ENCODE data around the gene KCNAB1. TPM values are rescaled to one million over a fixed set of nuclear protein-coding genes. Genes with fewer than 3 reads are reported as not detected.

Gene KCNAB1
- total RNA-seq, 1 experiment from 2014 or later: not detected

- BruUV-seq (replicated peaks): no TSS peak
- Histone ChIP-seq H3K4me2 (ENCODE audit: low read length) (no peak overlapping the region), H4K20me1 (ENCODE audit: low read length) (no peaks in the 10 kb centered on the region), H3F3A (ENCODE audit: low read length, unreplicated experiment) (no peaks in the 10 kb centered on the region), H3K4me3 (ENCODE audit: low read length) (no peak overlapping the region), H3K79me2 (ENCODE audit: low read length) (no peaks in the 10 kb centered on the region), H3K9ac (ENCODE audit: low read length) (no peak overlapping the region), H3K9me3 (ENCODE audit: low read length) (no peaks in the 10 kb centered on the region), H3K9me2 (replicated peaks; ENCODE audit: low read length) (no peaks in the 10 kb centered on the region), H3K27ac (ENCODE audit: low read length) (no peak overlapping the region), H3K4me1 (ENCODE audit: insufficient read depth, low read length) (no peaks in the 10 kb centered on the region), H3K36me3 (ENCODE audit: low read depth, low read length) (no peaks in the 10 kb centered on the region), H3K27me3 (ENCODE audit: low read length) (peaks cover 46% of the 10 kb centered on the region), H2AFZ (ENCODE audit: low read length) (no peak overlapping the region)
- ATAC-seq (no peak), DNase-seq (no peak)
- POLR2A ChIA-PET (ENCODE audit: unreplicated experiment): no interaction called here
- TF ChIP-seq EZH2phosphoT487 (IDR thresholded peaks at IDR 0.05; ENCODE audit: borderline replicate concordance, low read length) (no peak), EZH2 (IDR thresholded peaks at IDR 0.05; ENCODE audit: low read length, unreplicated experiment) (no peak)
- CTCF ChIA-PET: no interaction called here
- intact Hi-C loops (cut with micrococcal nuclease): no loop called here
Observed at GRCh38 chr3:156332304-156332703, 211.9 kb downstream of the KCNAB1 start.

GRCh38 chr3:156334841-156335545 lies 214.6 kb downstream of the KCNAB1 start:
- peak; percentile 30 for DNase-seq
- peak; percentile 40; the same call in 1 of the 2 replicates for ATAC-seq

GRCh38 chr3:156339491-156339890 lies 219.1 kb downstream of the KCNAB1 start:
- Histone ChIP-seq H2AFZ (ENCODE audit: low read length) (no peak overlapping the region), H3K79me2 (ENCODE audit: low read length) (no peaks in the 10 kb centered on the region), H4K20me1 (ENCODE audit: low read length) (no peaks in the 10 kb centered on the region), H3K9ac (ENCODE audit: low read length) (no peak overlapping the region), H3K4me2 (ENCODE audit: low read length) (no peak overlapping the region), H3K9me3 (ENCODE audit: low read length) (no peaks in the 10 kb centered on the region), H3K36me3 (ENCODE audit: low read depth, low read length) (no peaks in the 10 kb centered on the region), H3F3A (ENCODE audit: low read length, unreplicated experiment) (no peaks in the 10 kb centered on the region), H3K27me3 (ENCODE audit: low read length) (peaks cover 28% of the 10 kb centered on the region), H3K9me2 (replicated peaks; ENCODE audit: low read length) (no peaks in the 10 kb centered on the region), H3K4me3 (ENCODE audit: low read length) (no peak overlapping the region), H3K27ac (ENCODE audit: low read length) (no peak overlapping the region), H3K4me1 (ENCODE audit: insufficient read depth, low read length) (no peaks in the 10 kb centered on the region)
- ChIA-PET CTCF (no interaction called here), POLR2A (ENCODE audit: unreplicated experiment) (no interaction called here)
- ATAC-seq: no peak
- BruUV-seq (replicated peaks): no TSS peak
- DNase-seq: no peak
- intact Hi-C loops (cut with micrococcal nuclease): no loop called here
- TF ChIP-seq CTCF (conservative IDR thresholded peaks at IDR 0.05; ENCODE audit: low read depth, low read length): no peak
- no peak for TF ChIP-seq EZH2 (IDR thresholded peaks at IDR 0.05; ENCODE audit: low read length, unreplicated experiment)
- no peak for TF ChIP-seq EZH2phosphoT487 (IDR thresholded peaks at IDR 0.05; ENCODE audit: borderline replicate concordance, low read length)

More at GRCh38 chr3:156334841-156335545, 214.6 kb downstream of the KCNAB1 start:
- Histone ChIP-seq H3K4me1 (ENCODE audit: insufficient read depth, low read length) (no peaks in the 10 kb centered on the region), H3K4me3 (ENCODE audit: low read length) (no peak overlapping the region), H3K36me3 (ENCODE audit: low read depth, low read length) (no peaks in the 10 kb centered on the region), H3K79me2 (ENCODE audit: low read length) (no peaks in the 10 kb centered on the region), H3K9me2 (replicated peaks; ENCODE audit: low read length) (no peaks in the 10 kb centered on the region), H3K9me3 (ENCODE audit: low read length) (no peaks in the 10 kb centered on the region), H2AFZ (ENCODE audit: low read length) (no peak overlapping the region), H3K27ac (ENCODE audit: low read length) (no peak overlapping the region), H3F3A (ENCODE audit: low read length, unreplicated experiment) (no peaks in the 10 kb centered on the region), H3K4me2 (ENCODE audit: low read length) (no peak overlapping the region), H4K20me1 (ENCODE audit: low read length) (no peaks in the 10 kb centered on the region), H3K9ac (ENCODE audit: low read length) (no peak overlapping the region), H3K27me3 (ENCODE audit: low read length) (peaks cover 33% of the 10 kb centered on the region)
- CTCF ChIA-PET: no interaction called here
- intact Hi-C loops (cut with micrococcal nuclease): no loop called here
- no TSS peak for BruUV-seq (replicated peaks)
- POLR2A ChIA-PET (ENCODE audit: unreplicated experiment): no interaction called here
- TF ChIP-seq EZH2 (IDR thresholded peaks at IDR 0.05; ENCODE audit: low read length, unreplicated experiment): no peak
- TF ChIP-seq EZH2phosphoT487 (IDR thresholded peaks at IDR 0.05; ENCODE audit: borderline replicate concordance, low read length): no peak

Data from PC-3 (cell line).